ENCODE results near the gene COBL. TPM values are rescaled to one million over a fixed set of nuclear protein-coding genes. Genes with fewer than 3 reads are reported as not detected.

Gene COBL
- total RNA-seq, 2 donors from 2014 or later, result 36.5 to 46.6 TPM

DNA sequence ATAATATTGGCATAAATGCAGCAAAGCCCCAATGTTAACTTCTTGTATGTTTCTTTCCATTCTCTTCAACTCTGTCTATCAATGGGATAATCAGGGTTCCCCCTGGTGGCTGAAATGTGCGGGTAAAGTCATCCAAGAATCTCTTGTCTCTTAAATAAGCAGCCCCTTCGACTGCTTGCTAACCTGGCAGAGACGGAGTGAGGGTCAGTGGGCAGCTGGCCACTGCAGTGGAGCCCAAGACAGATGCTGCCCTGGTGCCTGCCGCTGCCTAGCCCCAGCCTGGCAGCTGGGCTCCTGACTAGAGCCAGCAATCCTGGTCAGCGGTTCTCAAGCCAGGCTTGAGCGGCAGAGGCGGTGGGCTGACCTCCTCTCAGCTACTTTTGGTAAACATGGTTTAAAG lies 248.9 kb downstream of the COBL start:
- Histone ChIP-seq H3K4me1 (replicated peaks) (peaks cover 6% of the 10 kb centered on the region), H3K27me3 (replicated peaks; ENCODE audit: insufficient read depth) (no peaks in the 10 kb centered on the region), H3K27ac (no peak overlapping the region), H3K36me3 (no peaks in the 10 kb centered on the region), H3K4me3 (no peak overlapping the region), H3K9me3 (no peaks in the 10 kb centered on the region)
- intact Hi-C loops (cut with DNase I), result loop anchor here (5.0 to 10.0 kb wide), 2 partner anchors 473 to 600 kb away; no protein-coding TSS in a partner anchor
- peak; percentile 53 for DNase-seq (ENCODE audit: low spot score)
- 43% methylated on average over 7 of the region's 7 CpGs for WGBS
- TF ChIP-seq POLR2A (IDR thresholded peaks at IDR 0.05) (no peak), POLR2AphosphoS5 (IDR thresholded peaks at IDR 0.05) (peak; percentile 13)
- TF ChIP-seq, protein P1, sequence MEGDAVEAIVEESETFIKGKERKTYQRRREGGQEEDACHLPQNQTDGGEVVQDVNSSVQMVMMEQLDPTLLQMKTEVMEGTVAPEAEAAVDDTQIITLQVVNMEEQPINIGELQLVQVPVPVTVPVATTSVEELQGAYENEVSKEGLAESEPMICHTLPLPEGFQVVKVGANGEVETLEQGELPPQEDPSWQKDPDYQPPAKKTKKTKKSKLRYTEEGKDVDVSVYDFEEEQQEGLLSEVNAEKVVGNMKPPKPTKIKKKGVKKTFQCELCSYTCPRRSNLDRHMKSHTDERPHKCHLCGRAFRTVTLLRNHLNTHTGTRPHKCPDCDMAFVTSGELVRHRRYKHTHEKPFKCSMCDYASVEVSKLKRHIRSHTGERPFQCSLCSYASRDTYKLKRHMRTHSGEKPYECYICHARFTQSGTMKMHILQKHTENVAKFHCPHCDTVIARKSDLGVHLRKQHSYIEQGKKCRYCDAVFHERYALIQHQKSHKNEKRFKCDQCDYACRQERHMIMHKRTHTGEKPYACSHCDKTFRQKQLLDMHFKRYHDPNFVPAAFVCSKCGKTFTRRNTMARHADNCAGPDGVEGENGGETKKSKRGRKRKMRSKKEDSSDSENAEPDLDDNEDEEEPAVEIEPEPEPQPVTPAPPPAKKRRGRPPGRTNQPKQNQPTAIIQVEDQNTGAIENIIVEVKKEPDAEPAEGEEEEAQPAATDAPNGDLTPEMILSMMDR (IDR thresholded peaks at IDR 0.05), result peak; percentile 25 to 68 (median 65)

DNA sequence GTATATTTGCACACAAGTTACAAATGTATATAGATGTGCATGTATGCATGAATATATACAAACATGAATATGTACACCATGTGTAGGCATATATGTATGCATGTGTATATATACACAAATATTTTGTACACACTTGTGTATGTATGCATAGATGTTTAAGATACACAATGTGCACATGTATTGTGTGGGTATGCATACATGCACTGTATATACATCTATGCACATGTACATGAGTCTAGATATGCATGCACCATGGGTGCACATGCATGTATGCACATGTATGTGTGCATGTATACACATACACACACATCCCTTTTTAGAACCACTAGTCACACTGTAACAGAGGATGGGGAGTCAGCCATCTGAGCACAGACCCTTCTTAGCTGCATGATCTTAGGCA lies 249.4 kb downstream of the COBL start:
- Histone ChIP-seq H3K4me1 (replicated peaks) (peaks cover 6% of the 10 kb centered on the region), H3K27me3 (replicated peaks; ENCODE audit: insufficient read depth) (no peaks in the 10 kb centered on the region)
- intact Hi-C loops (cut with DNase I), result loop anchor here (5.0 to 10.0 kb wide), 2 partner anchors 472 to 600 kb away; no protein-coding TSS in a partner anchor

DNA sequence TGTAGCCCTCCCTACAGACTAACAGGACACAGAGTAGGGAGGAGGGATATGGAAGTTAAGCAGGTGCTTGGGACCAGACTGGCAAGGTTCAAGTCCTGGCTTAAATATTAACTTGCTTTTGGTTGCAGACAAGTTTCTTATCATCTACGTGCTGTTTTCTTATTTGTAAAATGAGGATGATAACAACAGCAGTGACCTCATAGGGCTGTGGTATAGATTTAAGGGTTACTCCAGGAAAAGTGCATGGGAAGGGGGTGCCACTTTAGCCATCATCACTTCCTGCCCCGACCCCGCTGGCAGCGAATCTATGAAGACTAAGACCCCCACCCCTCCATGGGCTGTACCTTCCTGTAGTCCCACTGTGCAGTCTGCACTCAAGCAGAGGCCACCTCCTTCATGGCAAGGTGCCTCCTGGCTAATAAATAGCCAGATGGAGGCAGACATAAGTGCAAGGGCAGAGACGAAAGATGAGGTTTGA lies 250.2 kb downstream of the COBL start:
- WGBS, result 91% methylated on average over 5 of the region's 5 CpGs

More for the DNA sequence above, 249.4 kb downstream of the COBL start:
- no peak for DNase-seq (ENCODE audit: low spot score)
- Histone ChIP-seq H3K4me3 (no peak overlapping the region), H3K9me3 (no peaks in the 10 kb centered on the region), H3K27ac (no peak overlapping the region), H3K36me3 (no peaks in the 10 kb centered on the region)
- TF ChIP-seq, protein P1 (IDR thresholded peaks at IDR 0.05), result no peak
- TF ChIP-seq POLR2A (IDR thresholded peaks at IDR 0.05), result no peak
- no peak for TF ChIP-seq POLR2AphosphoS5 (IDR thresholded peaks at IDR 0.05)

DNA sequence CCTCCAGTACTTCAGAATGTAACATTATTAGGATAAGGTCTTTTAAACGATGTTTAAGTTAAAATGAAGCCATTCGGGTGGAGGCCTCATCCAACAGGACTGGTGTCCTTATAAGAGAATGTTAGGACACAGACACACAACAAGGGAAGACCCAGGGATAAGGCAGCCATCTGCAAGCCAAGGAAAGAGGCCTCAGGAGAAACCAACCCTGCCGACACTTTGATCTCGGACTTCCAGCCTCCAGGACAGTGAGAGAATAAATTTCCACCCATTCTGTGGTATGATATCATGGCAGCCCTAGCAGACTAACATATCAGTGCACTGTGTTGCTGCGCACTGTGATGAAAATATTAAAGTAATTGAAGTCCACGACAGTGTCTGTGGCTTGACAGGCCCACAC lies 250.8 kb downstream of the COBL start:
- Histone ChIP-seq H3K27me3 (replicated peaks; ENCODE audit: insufficient read depth) (no peaks in the 10 kb centered on the region), H3K27ac (no peak overlapping the region), H3K4me3 (no peak overlapping the region), H3K9me3 (no peaks in the 10 kb centered on the region), H3K4me1 (replicated peaks) (peaks cover 6% of the 10 kb centered on the region), H3K36me3 (no peaks in the 10 kb centered on the region)
- intact Hi-C loops (cut with DNase I), result loop anchor here (5.0 to 10.0 kb wide), 2 partner anchors 471 to 598 kb away; no protein-coding TSS in a partner anchor
- WGBS, result 95% methylated on average over 6 of the region's 6 CpGs
- TF ChIP-seq POLR2AphosphoS5 (IDR thresholded peaks at IDR 0.05), result no peak
- TF ChIP-seq, protein P1 (IDR thresholded peaks at IDR 0.05), result no peak
- DNase-seq (ENCODE audit: low spot score), result no peak

More for the DNA sequence above, 250.2 kb downstream of the COBL start:
- Histone ChIP-seq H3K9me3 (no peaks in the 10 kb centered on the region), H3K27me3 (replicated peaks; ENCODE audit: insufficient read depth) (no peaks in the 10 kb centered on the region), H3K4me1 (replicated peaks) (peaks cover 6% of the 10 kb centered on the region), H3K4me3 (no peak overlapping the region), H3K36me3 (no peaks in the 10 kb centered on the region), H3K27ac (no peak overlapping the region)
- DNase-seq (ENCODE audit: low spot score), result no peak
- TF ChIP-seq, protein P1 (IDR thresholded peaks at IDR 0.05), result no peak
- TF ChIP-seq POLR2AphosphoS5 (IDR thresholded peaks at IDR 0.05), result no peak
- no peak for TF ChIP-seq POLR2A (IDR thresholded peaks at IDR 0.05)
- intact Hi-C loops (cut with DNase I), result loop anchor here (5.0 to 10.0 kb wide), 2 partner anchors 472 to 599 kb away; no protein-coding TSS in a partner anchor

DNA sequence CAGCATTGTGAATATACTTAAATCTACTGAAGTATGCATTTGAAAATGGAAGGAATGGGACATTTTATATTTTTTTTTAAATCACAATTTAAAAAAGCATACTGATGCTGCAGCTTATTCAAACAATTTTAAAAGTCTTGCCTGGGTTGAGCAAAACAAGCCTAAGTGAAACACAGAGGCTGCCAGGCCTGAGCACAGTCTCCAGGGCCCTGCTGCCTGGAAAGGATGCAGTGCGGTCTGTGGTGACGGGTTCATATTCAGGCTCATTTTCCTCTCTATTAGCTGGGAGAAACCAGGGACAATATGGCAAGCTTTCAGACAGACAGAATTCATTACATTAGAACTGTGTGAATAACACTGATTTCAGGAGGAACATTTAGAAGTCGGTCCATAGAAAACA lies 251.9 kb downstream of the COBL start:
- Histone ChIP-seq H3K36me3 (no peaks in the 10 kb centered on the region), H3K4me1 (replicated peaks) (peaks cover 6% of the 10 kb centered on the region), H3K4me3 (no peak overlapping the region), H3K9me3 (no peaks in the 10 kb centered on the region), H3K27ac (no peak overlapping the region), H3K27me3 (replicated peaks; ENCODE audit: insufficient read depth) (no peaks in the 10 kb centered on the region)
- WGBS, result 96% methylated on average over 3 of the region's 3 CpGs
- intact Hi-C loops (cut with DNase I), result loop anchor here (5.0 to 10.0 kb wide), 2 partner anchors 470 to 597 kb away; no protein-coding TSS in a partner anchor
- DNase-seq (ENCODE audit: low spot score), result no peak
- TF ChIP-seq POLR2A (IDR thresholded peaks at IDR 0.05) (no peak), POLR2AphosphoS5 (IDR thresholded peaks at IDR 0.05) (no peak)
- TF ChIP-seq, protein P1 (IDR thresholded peaks at IDR 0.05), result no peak

All from prostate gland (tissue), 2 donors.